ENCODE results near the gene RYR1. TPM values are rescaled to one million over a fixed set of nuclear protein-coding genes. Genes with fewer than 3 reads are reported as not detected.

RYR1 gene
- polyA plus RNA-seq, 3 donors, result 0.76 to 2.1 (median 2.1) TPM

DNA sequence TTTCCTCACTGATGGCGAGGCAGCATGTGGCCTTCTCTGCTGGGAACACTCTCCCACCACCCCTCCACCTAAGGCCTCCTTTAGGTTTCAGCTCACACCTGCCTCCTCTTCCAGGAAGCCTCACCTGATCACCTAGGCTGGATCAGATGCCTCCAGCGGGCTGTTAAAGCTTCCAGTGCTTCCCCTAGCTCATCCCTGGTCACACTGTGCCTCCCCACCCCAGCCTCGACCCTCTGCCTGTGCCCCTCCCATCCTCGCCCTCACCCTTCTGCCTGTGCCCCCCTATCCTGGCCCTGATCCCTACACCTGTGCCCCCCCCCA, 150.5 kb downstream of the RYR1 start:
- H3K9me3 ChIP-seq (replicated peaks in 1 of 2; ENCODE audit: control insufficient read depth in 1 of 2, insufficient read depth in 1 of 2, low read length in 2 of 2), result no peaks in the 10 kb centered on the region
- H2AFZ ChIP-seq (ENCODE audit: insufficient read depth, low read depth, low read length, poor library complexity, severe bottlenecking), result peak overlapping the region; percentile 46
- no peaks in the 10 kb centered on the region for H3K27me3 ChIP-seq (ENCODE audit: control insufficient read depth in 2 of 2, insufficient read depth in 2 of 2, low read length in 2 of 2)
- peak overlapping the region; percentile 52 for H3K4me2 ChIP-seq (replicated peaks; ENCODE audit: extremely low read depth, low read length, poor library complexity, severe bottlenecking)
- peak overlapping the region; percentile 46 to 47 for H3K27ac ChIP-seq (ENCODE audit: low read depth in 1 of 2, low read length in 2 of 2)
- TF ChIP-seq, protein P1, sequence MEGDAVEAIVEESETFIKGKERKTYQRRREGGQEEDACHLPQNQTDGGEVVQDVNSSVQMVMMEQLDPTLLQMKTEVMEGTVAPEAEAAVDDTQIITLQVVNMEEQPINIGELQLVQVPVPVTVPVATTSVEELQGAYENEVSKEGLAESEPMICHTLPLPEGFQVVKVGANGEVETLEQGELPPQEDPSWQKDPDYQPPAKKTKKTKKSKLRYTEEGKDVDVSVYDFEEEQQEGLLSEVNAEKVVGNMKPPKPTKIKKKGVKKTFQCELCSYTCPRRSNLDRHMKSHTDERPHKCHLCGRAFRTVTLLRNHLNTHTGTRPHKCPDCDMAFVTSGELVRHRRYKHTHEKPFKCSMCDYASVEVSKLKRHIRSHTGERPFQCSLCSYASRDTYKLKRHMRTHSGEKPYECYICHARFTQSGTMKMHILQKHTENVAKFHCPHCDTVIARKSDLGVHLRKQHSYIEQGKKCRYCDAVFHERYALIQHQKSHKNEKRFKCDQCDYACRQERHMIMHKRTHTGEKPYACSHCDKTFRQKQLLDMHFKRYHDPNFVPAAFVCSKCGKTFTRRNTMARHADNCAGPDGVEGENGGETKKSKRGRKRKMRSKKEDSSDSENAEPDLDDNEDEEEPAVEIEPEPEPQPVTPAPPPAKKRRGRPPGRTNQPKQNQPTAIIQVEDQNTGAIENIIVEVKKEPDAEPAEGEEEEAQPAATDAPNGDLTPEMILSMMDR (IDR thresholded peaks at IDR 0.05), result no peak
- H3K27me3 Mint-ChIP-seq (ENCODE audit: low read depth in 3 of 3), result peaks cover 0 to 3% (median 2%) of the 10 kb centered on the region in 3 donors
- peaks cover 15 to 22% of the 10 kb centered on the region in 2 donors for H3K36me3 Mint-ChIP-seq
- 63% methylated on average over 4 of the region's 4 CpGs for WGBS (ENCODE audit: insufficient coverage)
- peaks cover 32% of the 10 kb centered on the region for H3K4me1 Mint-ChIP-seq
- H3K9me3 Mint-ChIP-seq, result peaks cover 0 to 2% (median 0%) of the 10 kb centered on the region in 7 donors
- peak overlapping the region; percentile 57 for H3K9ac ChIP-seq (ENCODE audit: insufficient read depth, low read length, poor library complexity, severe bottlenecking)
- peaks cover 33 to 38% of the 10 kb centered on the region in 2 donors for H3K4me1 ChIP-seq (ENCODE audit: control insufficient read depth in 1 of 2, insufficient read depth in 2 of 2, low read length in 2 of 2)
- H3K4me3 Mint-ChIP-seq, result peak overlapping the region in 1 of 2 donors; percentile 79
- H3K36me3 ChIP-seq (replicated peaks in 1 of 2; ENCODE audit: control insufficient read depth in 1 of 2, insufficient read depth in 2 of 2, low read length in 2 of 2), result peaks cover 9 to 22% of the 10 kb centered on the region in 2 donors
- H3K4me3 ChIP-seq (replicated peaks in 1 of 3; ENCODE audit: low read depth in 2 of 3, low read length in 3 of 3), result peak overlapping the region in 1 of 3 experiments; percentile 2
- intact Hi-C loops (cut with micrococcal nuclease), result no loop called here
- no peak for DNase-seq
- no peaks in the 10 kb centered on the region for H3K79me2 ChIP-seq (ENCODE audit: insufficient read depth, low read length)
- H3K27ac Mint-ChIP-seq, result peak overlapping the region in 6 of 7 donors; percentile 34 to 85 (median 70)
- H4K20me1 ChIP-seq (ENCODE audit: insufficient read depth, low read length), result no peaks in the 10 kb centered on the region

DNA sequence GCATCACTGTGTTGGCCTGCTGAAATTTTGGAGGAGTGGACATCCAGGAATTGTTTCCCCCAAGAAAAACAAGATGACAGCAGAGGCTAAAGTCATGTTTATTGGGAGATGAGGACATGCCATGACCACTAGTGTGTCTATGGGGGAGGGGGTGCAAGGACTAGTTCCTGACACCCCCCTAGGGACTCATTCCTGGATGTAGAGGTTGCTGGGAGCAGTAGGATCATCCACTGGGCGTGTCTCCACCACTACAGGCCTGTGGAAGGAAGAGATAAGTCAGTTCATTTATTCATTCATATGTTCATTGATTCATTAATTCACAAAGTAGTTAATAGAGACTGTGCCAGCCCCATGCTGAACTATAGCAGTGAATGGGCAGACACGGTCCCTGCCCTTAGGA, 154.1 kb downstream of the RYR1 start:
- Histone ChIP-seq H3K79me2 (ENCODE audit: insufficient read depth, low read length) (no peaks in the 10 kb centered on the region), H3K4me1 (ENCODE audit: control insufficient read depth in 1 of 2, insufficient read depth in 2 of 2, low read length in 2 of 2) (peaks cover 24 to 25% of the 10 kb centered on the region in 2 donors), H3K27ac (ENCODE audit: low read depth in 1 of 2, low read length in 2 of 2) (no peak overlapping the region), H4K20me1 (ENCODE audit: insufficient read depth, low read length) (no peaks in the 10 kb centered on the region), H2AFZ (ENCODE audit: insufficient read depth, low read depth, low read length, poor library complexity, severe bottlenecking) (no peak overlapping the region), H3K9ac (ENCODE audit: insufficient read depth, low read length, poor library complexity, severe bottlenecking) (no peak overlapping the region), H3K4me3 (replicated peaks in 1 of 3; ENCODE audit: low read depth in 2 of 3, low read length in 3 of 3) (no peak overlapping the region), H3K27me3 (ENCODE audit: control insufficient read depth in 2 of 2, insufficient read depth in 2 of 2, low read length in 2 of 2) (no peaks in the 10 kb centered on the region), H3K36me3 (replicated peaks in 1 of 2; ENCODE audit: control insufficient read depth in 1 of 2, insufficient read depth in 2 of 2, low read length in 2 of 2) (peaks cover 20 to 42% of the 10 kb centered on the region in 2 donors), H3K4me2 (replicated peaks; ENCODE audit: extremely low read depth, low read length, poor library complexity, severe bottlenecking) (no peak overlapping the region), H3K9me3 (replicated peaks in 1 of 2; ENCODE audit: control insufficient read depth in 1 of 2, insufficient read depth in 1 of 2, low read length in 2 of 2) (no peaks in the 10 kb centered on the region)
- H3K36me3 Mint-ChIP-seq, result peaks cover 27 to 45% of the 10 kb centered on the region in 2 donors
- DNase-seq, result no peak
- H3K9me3 Mint-ChIP-seq, result no peaks in the 10 kb centered on the region
- 100% methylated on average over 1 of the region's 2 CpGs for WGBS (ENCODE audit: insufficient coverage)
- peak overlapping the region in 2 of 7 donors; percentile 4 to 63 for H3K27ac Mint-ChIP-seq
- peaks cover 19% of the 10 kb centered on the region for H3K4me1 Mint-ChIP-seq
- intact Hi-C loops (cut with micrococcal nuclease), result no loop called here
- no peak overlapping the region for H3K4me3 Mint-ChIP-seq
- TF ChIP-seq, protein P1 (IDR thresholded peaks at IDR 0.05), result no peak
- peaks cover 0 to 2% (median 0%) of the 10 kb centered on the region in 3 donors for H3K27me3 Mint-ChIP-seq (ENCODE audit: low read depth in 3 of 3)
